Esophagus squamous epithelium (tissue), 4 donors: ENCODE results near the gene CIAO2A.

ENCODE experiments used
- CTCF ChIP-seq, 6 experiments: fragments of 450-650 bp in 4 of 6; fragments of 200-600 bp in 2 of 6; sonication (generic) in 2 of 6; IDR thresholded peaks; one replicate each; pipeline ENCODE4 v1.5.1; 2016 to 2019; ENCODE audit warnings: antibody characterized with exemption in 6 of 6, mild to moderate bottlenecking in 4 of 6, moderate library complexity in 4 of 6
- POLR2A ChIP-seq, 4 donors: fragments of 450-650 bp; IDR thresholded peaks; one replicate each; pipeline ENCODE4 v1.6.1; 2017; ENCODE audit warnings: antibody characterized with exemption in 4 of 4, mild to moderate bottlenecking in 4 of 4, moderate library complexity in 3 of 4

GRCh38 chr15:64099379-64099778 is 5.7 kb upstream of the CIAO2A start:
- TF ChIP-seq CTCF (IDR thresholded peaks at IDR 0.05) = no peak
- TF ChIP-seq POLR2A (IDR thresholded peaks at IDR 0.05) = no peak
